OCI-LY1 (cell line): ENCODE data around the gene CYB5R3.

Experiments used
- CTCF ChIP-seq: fragments of 200-600 bp; sonication (generic), shearing (Covaris generic); IDR thresholded peaks from 2 replicates; pipeline ENCODE4 v1.5.1; 2017; ENCODE audit warnings: mild to moderate bottlenecking, antibody characterized with exemption, low read length, moderate library complexity, mixed read lengths
- EZH2 ChIP-seq: fragments of 200-600 bp; sonication (generic), shearing (Covaris generic); IDR thresholded peaks from 2 replicates; pipeline ENCODE4 v1.8.0; 2017; ENCODE audit warnings: borderline replicate concordance, mixed run types, mild to moderate bottlenecking, antibody characterized with exemption, low read length, moderate library complexity, mixed read lengths

DNA sequence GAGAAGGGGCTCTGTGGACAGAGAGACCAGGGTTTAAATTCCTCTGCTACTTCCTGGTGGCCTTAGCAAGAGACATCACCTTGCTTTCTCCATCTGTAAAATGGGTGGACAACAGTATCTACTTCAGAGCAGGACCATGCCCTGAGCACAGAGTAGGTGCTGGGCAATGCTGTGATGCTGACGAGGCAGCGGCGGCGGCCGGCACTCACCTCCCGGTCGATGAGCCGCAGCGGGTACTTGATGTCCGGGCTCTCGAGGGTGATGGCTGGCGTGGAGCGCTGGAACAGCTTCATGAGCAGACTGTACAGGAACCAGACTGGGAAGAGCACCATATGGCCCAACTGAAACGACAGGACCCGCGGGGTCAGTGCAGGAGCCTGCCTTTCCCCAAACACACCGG is 12.7 kb downstream of the CYB5R3 start:
- TF ChIP-seq CTCF: no peak
- TF ChIP-seq EZH2: no peak
